Body of pancreas (tissue), 4 donors: ENCODE data around the gene WRNIP1.

ENCODE experiments used
- CTCF ChIP-seq, 7 experiments: fragments of 450-650 bp in 4 of 7; fragments of 200-600 bp in 3 of 7; sonication (generic) in 3 of 7; IDR thresholded peaks; one replicate each; pipeline ENCODE4 v1.5.1; 2016 to 2019; ENCODE audit warnings: antibody characterized with exemption in 7 of 7
- POLR2A ChIP-seq, 3 donors: fragments of 450-650 bp; IDR thresholded peaks; one replicate each; pipeline ENCODE4 v1.6.1; 2016; ENCODE audit warnings: antibody characterized with exemption in 3 of 3, mild to moderate bottlenecking in 2 of 3

GRCh38 chr6:2780102-2780737 lies 15.0 kb downstream of the WRNIP1 start:
- no peak for TF ChIP-seq CTCF (IDR thresholded peaks at IDR 0.05)
- TF ChIP-seq POLR2A (IDR thresholded peaks at IDR 0.05), result no peak
